ENCODE results near the gene HDAC9.

HDAC9 gene

DNA sequence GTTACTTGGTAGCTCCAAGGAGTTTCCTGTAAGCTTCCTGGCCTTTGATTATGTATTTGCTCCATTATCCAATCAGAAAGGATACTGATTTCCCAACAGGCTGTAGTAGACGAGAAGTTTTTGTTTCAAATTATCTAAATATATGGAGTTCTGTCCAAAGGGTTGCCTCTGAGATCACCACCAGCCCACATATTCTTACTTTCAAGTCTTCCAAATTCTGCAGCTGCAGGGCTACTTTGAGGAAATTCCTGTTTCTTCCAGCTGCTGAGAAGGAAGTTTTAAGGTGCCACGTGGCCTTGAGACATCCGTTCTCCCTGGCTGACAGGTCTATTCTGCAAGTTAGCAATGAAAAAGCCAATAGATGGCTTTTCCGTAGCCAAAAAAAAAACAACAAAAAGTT lies 335.9 kb downstream of the HDAC9 start:
- H3K9me2 ChIP-seq (replicated peaks; ENCODE audit: low read depth, low read length), result no peaks in the 10 kb centered on the region
- H2AFZ ChIP-seq (ENCODE audit: low read length), result no peak overlapping the region
- no peaks in the 10 kb centered on the region for H3K9me3 ChIP-seq (ENCODE audit: insufficient read depth, low read depth, low read length)
- TF ChIP-seq EZH2phosphoT487 (IDR thresholded peaks at IDR 0.05; ENCODE audit: borderline replicate concordance), result no peak
- TF ChIP-seq, protein P1, sequence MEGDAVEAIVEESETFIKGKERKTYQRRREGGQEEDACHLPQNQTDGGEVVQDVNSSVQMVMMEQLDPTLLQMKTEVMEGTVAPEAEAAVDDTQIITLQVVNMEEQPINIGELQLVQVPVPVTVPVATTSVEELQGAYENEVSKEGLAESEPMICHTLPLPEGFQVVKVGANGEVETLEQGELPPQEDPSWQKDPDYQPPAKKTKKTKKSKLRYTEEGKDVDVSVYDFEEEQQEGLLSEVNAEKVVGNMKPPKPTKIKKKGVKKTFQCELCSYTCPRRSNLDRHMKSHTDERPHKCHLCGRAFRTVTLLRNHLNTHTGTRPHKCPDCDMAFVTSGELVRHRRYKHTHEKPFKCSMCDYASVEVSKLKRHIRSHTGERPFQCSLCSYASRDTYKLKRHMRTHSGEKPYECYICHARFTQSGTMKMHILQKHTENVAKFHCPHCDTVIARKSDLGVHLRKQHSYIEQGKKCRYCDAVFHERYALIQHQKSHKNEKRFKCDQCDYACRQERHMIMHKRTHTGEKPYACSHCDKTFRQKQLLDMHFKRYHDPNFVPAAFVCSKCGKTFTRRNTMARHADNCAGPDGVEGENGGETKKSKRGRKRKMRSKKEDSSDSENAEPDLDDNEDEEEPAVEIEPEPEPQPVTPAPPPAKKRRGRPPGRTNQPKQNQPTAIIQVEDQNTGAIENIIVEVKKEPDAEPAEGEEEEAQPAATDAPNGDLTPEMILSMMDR (conservative IDR thresholded peaks at IDR 0.05; ENCODE audit: low read length), result no peak
- peaks cover 24% of the 10 kb centered on the region for H3K4me1 ChIP-seq (ENCODE audit: insufficient read depth, low read length, poor library complexity, severe bottlenecking)
- H3K4me3 ChIP-seq (ENCODE audit: low read length, poor library complexity, severe bottlenecking), result no peak overlapping the region
- H3F3A ChIP-seq (ENCODE audit: low read depth), result no peaks in the 10 kb centered on the region
- H3K79me2 ChIP-seq (ENCODE audit: insufficient read depth, low read length), result no peaks in the 10 kb centered on the region
- H3K36me3 ChIP-seq (ENCODE audit: insufficient read depth, low read length), result no peaks in the 10 kb centered on the region
- H4K20me1 ChIP-seq (ENCODE audit: insufficient read depth, low read length, poor library complexity, severe bottlenecking), result no peaks in the 10 kb centered on the region
- H3K9ac ChIP-seq (ENCODE audit: low read depth, low read length, poor library complexity, severe bottlenecking), result no peak overlapping the region
- no peaks in the 10 kb centered on the region for H3K27me3 ChIP-seq (ENCODE audit: insufficient read depth, low read length, poor library complexity, severe bottlenecking)
- no peak overlapping the region for H3K4me2 ChIP-seq (ENCODE audit: low read depth, low read length, poor library complexity, severe bottlenecking)

DNA sequence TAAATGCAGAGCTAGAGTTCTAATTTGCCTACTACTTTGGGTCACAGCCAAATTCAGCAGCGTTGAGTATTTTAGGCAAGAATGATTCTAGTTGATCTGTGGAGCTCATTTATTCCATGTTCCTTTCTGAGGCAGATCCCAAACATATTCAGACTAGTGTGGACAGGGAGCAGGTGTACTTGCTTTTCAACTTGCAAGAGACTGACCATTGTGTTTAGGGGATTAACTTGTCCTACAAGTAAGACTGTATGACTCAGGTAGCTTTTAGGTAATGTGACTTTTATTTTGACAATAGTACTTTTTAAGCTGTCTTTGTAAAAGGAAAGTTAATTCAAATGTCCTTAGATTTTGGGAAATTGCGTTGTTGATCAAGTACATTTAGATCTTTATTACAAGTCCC lies 336.4 kb downstream of the HDAC9 start:
- no peaks in the 10 kb centered on the region for H3K36me3 ChIP-seq (ENCODE audit: insufficient read depth, low read length)
- H3K27me3 ChIP-seq (ENCODE audit: insufficient read depth, low read length, poor library complexity, severe bottlenecking), result no peaks in the 10 kb centered on the region
- H3K4me2 ChIP-seq (ENCODE audit: low read depth, low read length, poor library complexity, severe bottlenecking), result no peak overlapping the region
- H3K9me3 ChIP-seq (ENCODE audit: insufficient read depth, low read depth, low read length), result no peaks in the 10 kb centered on the region
- H2AFZ ChIP-seq (ENCODE audit: low read length), result no peak overlapping the region
- H3K9me2 ChIP-seq (replicated peaks; ENCODE audit: low read depth, low read length), result no peaks in the 10 kb centered on the region
- no peaks in the 10 kb centered on the region for H3F3A ChIP-seq (ENCODE audit: low read depth)
- no peak overlapping the region for H3K4me3 ChIP-seq (ENCODE audit: low read length, poor library complexity, severe bottlenecking)
- H3K4me1 ChIP-seq (ENCODE audit: insufficient read depth, low read length, poor library complexity, severe bottlenecking), result peaks cover 24% of the 10 kb centered on the region
- H4K20me1 ChIP-seq (ENCODE audit: insufficient read depth, low read length, poor library complexity, severe bottlenecking), result no peaks in the 10 kb centered on the region
- TF ChIP-seq EZH2phosphoT487 (IDR thresholded peaks at IDR 0.05; ENCODE audit: borderline replicate concordance), result no peak
- TF ChIP-seq, protein P1 (conservative IDR thresholded peaks at IDR 0.05; ENCODE audit: low read length), result no peak
- no peaks in the 10 kb centered on the region for H3K79me2 ChIP-seq (ENCODE audit: insufficient read depth, low read length)
- no peak overlapping the region for H3K9ac ChIP-seq (ENCODE audit: low read depth, low read length, poor library complexity, severe bottlenecking)

DNA sequence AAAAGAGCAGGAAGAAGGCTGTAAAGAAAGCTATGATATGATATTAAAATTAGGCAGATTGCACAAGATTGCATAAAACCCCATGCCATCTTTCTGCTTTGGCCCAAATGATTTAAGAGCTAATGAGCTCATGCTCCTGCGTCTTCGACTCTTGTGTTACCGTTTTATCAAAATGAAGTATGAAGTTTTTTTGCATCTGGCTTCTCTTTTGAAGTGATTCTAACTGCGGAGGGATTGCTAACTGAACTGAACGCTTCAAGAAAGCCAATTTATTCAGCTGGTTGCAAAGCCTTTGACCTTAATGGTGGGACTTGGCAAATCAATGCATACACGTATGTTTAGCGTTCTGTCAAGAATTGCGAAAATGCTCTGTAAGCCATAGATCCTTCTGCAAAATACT lies 339.0 kb downstream of the HDAC9 start:
- Histone ChIP-seq H3K9me3 (ENCODE audit: insufficient read depth, low read depth, low read length) (no peaks in the 10 kb centered on the region), H3K4me2 (ENCODE audit: low read depth, low read length, poor library complexity, severe bottlenecking) (no peak overlapping the region), H3K9ac (ENCODE audit: low read depth, low read length, poor library complexity, severe bottlenecking) (no peak overlapping the region), H3K36me3 (ENCODE audit: insufficient read depth, low read length) (no peaks in the 10 kb centered on the region), H3K79me2 (ENCODE audit: insufficient read depth, low read length) (no peaks in the 10 kb centered on the region), H4K20me1 (ENCODE audit: insufficient read depth, low read length, poor library complexity, severe bottlenecking) (no peaks in the 10 kb centered on the region), H3F3A (ENCODE audit: low read depth) (no peaks in the 10 kb centered on the region), H3K4me3 (ENCODE audit: low read length, poor library complexity, severe bottlenecking) (no peak overlapping the region), H2AFZ (ENCODE audit: low read length) (0 out of 2 replicates have a peak overlapping the region, but pooled peaks have one; percentile 6), H3K27me3 (ENCODE audit: insufficient read depth, low read length, poor library complexity, severe bottlenecking) (no peaks in the 10 kb centered on the region), H3K9me2 (replicated peaks; ENCODE audit: low read depth, low read length) (0 out of 2 replicates have a peak, but pooled peaks cover 3% of the 10 kb centered on the region), H3K4me1 (ENCODE audit: insufficient read depth, low read length, poor library complexity, severe bottlenecking) (peaks cover 23% of the 10 kb centered on the region)
- TF ChIP-seq EZH2phosphoT487 (IDR thresholded peaks at IDR 0.05; ENCODE audit: borderline replicate concordance), result no peak
- TF ChIP-seq, protein P1 (conservative IDR thresholded peaks at IDR 0.05; ENCODE audit: low read length), result no peak

Measured in Loucy (cell line).